Vagina (tissue), 2 donors: Measurements from ENCODE around the gene TAGAP. TPM values are rescaled to one million over a fixed set of nuclear protein-coding genes. Genes with fewer than 3 reads are reported as not detected.

Source experiments
- DNase-seq, 2 donors: peaks; one replicate each; pipeline ENCODE4 v3.0.0-alpha.2; 2017; ENCODE audit errors: extremely low spot score in 2 of 2
- H3K27ac ChIP-seq: fragments of 200-600 bp; sonication (generic); one replicate; pipeline ENCODE4 v1.5.1; 2019
- H3K27me3 ChIP-seq: fragments of 200-600 bp; sonication (generic); one replicate; pipeline ENCODE4 v1.5.1; 2019
- H3K36me3 ChIP-seq, 2 donors: fragments of 200-600 bp; sonication (generic); one replicate each; pipeline ENCODE4 v1.5.1; 2017 to 2019
- H3K4me1 ChIP-seq: fragments of 200-600 bp; sonication (generic); one replicate; pipeline ENCODE4 v1.5.1; 2019
- H3K4me3 ChIP-seq, 2 donors: fragments of 200-600 bp; sonication (generic); 1 replicate in 1 of 2; 2 replicates in 1 of 2; pipeline ENCODE4 v1.5.1; 2016 to 2019
- H3K9me3 ChIP-seq: fragments of 200-600 bp; sonication (generic); one replicate; pipeline ENCODE4 v1.5.1; 2019
- POLR2A ChIP-seq, 2 donors: fragments of 450-650 bp; IDR thresholded peaks; one replicate each; pipeline ENCODE4 v1.6.1; 2017; ENCODE audit warnings: antibody characterized with exemption in 2 of 2, mild to moderate bottlenecking in 2 of 2, moderate library complexity in 2 of 2
- POLR2AphosphoS5 ChIP-seq, 2 donors: sonication (generic); formaldehyde crosslinking; IDR thresholded peaks; one replicate each; pipeline ENCODE4 v1.9.0; 2017; ENCODE audit warnings: antibody characterized with exemption in 2 of 2, mild to moderate bottlenecking in 2 of 2, low read depth in 1 of 2; ENCODE audit not compliant: insufficient read depth in 1 of 2
- intact Hi-C: fragments of 100-400 bp; cut with DNase I; formaldehyde crosslinking; loops from one replicate; pipeline ENCODE4 v1.15.1; 2023
- total RNA-seq: library from RNA; depleted of rRNA; stranded (reverse); fragments of >200 nt; gene quantifications from one replicate; pipeline ENCODE4 v1.2.3, GENCODE V29; 2016
- TF ChIP-seq, protein P1 (sequence below), 3 experiments: fragments of 450-650 bp in 2 of 3; fragments of 200-600 bp in 1 of 3; sonication (generic) in 1 of 3; IDR thresholded peaks; one replicate each; pipeline ENCODE4 v1.5.1; 2017 to 2019; ENCODE audit warnings: antibody characterized with exemption in 3 of 3, mild to moderate bottlenecking in 2 of 3, moderate library complexity in 2 of 3

The TAGAP gene
- total RNA-seq, 1 donor from 2014 or later, result 8.1 TPM

DNA sequence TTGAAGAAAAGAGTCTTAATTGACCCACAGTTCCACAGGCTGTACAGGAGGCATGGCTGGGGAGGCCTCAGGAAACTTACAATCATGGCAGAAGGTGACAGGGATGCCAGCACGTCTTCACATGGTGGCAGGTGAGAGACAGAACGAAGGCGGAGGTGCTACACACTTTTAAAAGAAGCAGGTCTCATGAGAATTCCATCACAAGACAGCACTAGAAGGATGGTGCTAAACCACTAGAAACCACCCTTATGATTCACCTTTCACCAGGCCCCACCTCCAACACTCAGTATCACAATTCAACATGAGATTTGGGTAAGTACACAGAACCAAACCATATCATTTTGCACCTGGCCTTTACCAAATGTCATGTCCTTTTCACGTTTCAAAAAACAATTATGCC lies 20.9 kb downstream of the TAGAP start:
- Histone ChIP-seq H3K9me3 (peaks cover 13% of the 10 kb centered on the region), H3K27me3 (no peaks in the 10 kb centered on the region), H3K27ac (no peak overlapping the region), H3K4me1 (no peaks in the 10 kb centered on the region), H3K4me3 (no peak overlapping the region), H3K36me3 (no peaks in the 10 kb centered on the region)
- TF ChIP-seq, protein P1, sequence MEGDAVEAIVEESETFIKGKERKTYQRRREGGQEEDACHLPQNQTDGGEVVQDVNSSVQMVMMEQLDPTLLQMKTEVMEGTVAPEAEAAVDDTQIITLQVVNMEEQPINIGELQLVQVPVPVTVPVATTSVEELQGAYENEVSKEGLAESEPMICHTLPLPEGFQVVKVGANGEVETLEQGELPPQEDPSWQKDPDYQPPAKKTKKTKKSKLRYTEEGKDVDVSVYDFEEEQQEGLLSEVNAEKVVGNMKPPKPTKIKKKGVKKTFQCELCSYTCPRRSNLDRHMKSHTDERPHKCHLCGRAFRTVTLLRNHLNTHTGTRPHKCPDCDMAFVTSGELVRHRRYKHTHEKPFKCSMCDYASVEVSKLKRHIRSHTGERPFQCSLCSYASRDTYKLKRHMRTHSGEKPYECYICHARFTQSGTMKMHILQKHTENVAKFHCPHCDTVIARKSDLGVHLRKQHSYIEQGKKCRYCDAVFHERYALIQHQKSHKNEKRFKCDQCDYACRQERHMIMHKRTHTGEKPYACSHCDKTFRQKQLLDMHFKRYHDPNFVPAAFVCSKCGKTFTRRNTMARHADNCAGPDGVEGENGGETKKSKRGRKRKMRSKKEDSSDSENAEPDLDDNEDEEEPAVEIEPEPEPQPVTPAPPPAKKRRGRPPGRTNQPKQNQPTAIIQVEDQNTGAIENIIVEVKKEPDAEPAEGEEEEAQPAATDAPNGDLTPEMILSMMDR (IDR thresholded peaks at IDR 0.05), result no peak
- TF ChIP-seq POLR2AphosphoS5 (IDR thresholded peaks at IDR 0.05; ENCODE audit: insufficient read depth in 1 of 2, low read depth in 1 of 2) (no peak), POLR2A (IDR thresholded peaks at IDR 0.05) (no peak)
- intact Hi-C loops, result no loop called here
- DNase-seq, result no peak

DNA sequence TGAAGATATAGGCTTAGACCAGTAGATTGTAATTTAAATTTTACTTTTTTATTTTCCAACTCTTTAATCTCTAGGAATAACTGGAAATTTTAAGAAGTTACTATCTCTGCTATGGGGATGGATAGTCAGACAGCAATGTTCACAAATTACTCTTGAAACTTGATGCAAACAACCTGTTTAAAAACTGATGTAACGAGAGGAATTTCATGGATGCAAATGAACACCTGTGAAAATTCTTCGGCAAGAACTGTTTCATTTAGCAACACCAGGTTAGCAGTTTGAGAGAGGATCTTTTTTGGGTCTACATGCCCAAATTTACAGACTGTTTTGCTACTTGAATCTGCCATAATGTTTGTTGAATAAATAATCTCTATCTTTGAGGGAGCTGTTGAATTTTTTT lies 24.8 kb downstream of the TAGAP start:
- no peaks in the 10 kb centered on the region for H3K4me1 ChIP-seq
- H3K27ac ChIP-seq, result no peak overlapping the region
- peaks cover 7% of the 10 kb centered on the region for H3K9me3 ChIP-seq
- DNase-seq, result no peak
- intact Hi-C loops, result no loop called here
- TF ChIP-seq POLR2AphosphoS5 (IDR thresholded peaks at IDR 0.05; ENCODE audit: insufficient read depth in 1 of 2, low read depth in 1 of 2), result no peak
- no peak for TF ChIP-seq POLR2A (IDR thresholded peaks at IDR 0.05)
- TF ChIP-seq, protein P1 (IDR thresholded peaks at IDR 0.05), result no peak
- no peak overlapping the region for H3K4me3 ChIP-seq
- no peaks in the 10 kb centered on the region for H3K27me3 ChIP-seq
- H3K36me3 ChIP-seq, result no peaks in the 10 kb centered on the region

DNA sequence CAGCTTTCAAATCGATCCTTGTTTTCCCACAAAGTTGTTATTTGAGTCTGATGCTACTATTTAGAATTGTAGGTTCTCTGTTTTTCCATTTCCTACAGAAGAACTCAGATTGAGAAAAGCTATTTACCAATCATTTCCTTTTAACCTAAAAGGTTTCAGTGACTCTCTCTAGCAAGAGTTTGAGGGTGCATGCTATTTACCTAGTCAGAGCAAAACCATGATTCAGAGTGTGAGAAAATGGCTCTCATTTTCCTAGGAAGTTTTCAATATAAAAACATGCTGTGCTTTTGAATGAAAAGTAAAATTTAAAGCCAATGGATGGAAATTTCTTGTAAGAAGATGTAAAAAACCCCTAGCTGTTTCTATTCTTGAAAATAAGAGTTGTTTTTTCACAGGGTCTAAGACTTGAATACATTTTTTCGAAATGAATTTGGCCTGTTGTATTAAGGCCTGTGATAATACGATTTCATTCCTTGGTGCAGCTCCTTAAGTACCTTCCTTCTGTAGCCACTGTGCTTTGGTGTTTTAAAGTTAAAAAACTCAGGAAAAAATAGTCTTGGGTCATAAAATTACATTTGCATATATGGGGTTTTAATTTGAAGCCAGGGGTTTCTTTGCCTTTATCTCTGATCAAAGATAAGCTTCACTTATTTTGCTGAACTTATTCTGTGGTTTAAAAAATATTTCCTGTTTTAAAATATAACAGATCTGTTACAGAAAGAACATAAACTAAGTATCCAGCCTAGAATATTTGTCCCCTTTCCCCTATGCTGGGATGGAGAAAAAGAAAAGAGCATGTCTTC lies 26.8 kb downstream of the TAGAP start:
- TF ChIP-seq, protein P1 (IDR thresholded peaks at IDR 0.05), result no peak
- TF ChIP-seq POLR2AphosphoS5 (IDR thresholded peaks at IDR 0.05; ENCODE audit: insufficient read depth in 1 of 2, low read depth in 1 of 2) (no peak), POLR2A (IDR thresholded peaks at IDR 0.05) (no peak)
- no peaks in the 10 kb centered on the region for H3K4me1 ChIP-seq
- no peak overlapping the region for H3K27ac ChIP-seq
- H3K27me3 ChIP-seq, result no peaks in the 10 kb centered on the region
- DNase-seq, result no peak
- intact Hi-C loops, result no loop called here
- no peak overlapping the region for H3K4me3 ChIP-seq
- H3K36me3 ChIP-seq, result no peaks in the 10 kb centered on the region
- no peaks in the 10 kb centered on the region for H3K9me3 ChIP-seq

DNA sequence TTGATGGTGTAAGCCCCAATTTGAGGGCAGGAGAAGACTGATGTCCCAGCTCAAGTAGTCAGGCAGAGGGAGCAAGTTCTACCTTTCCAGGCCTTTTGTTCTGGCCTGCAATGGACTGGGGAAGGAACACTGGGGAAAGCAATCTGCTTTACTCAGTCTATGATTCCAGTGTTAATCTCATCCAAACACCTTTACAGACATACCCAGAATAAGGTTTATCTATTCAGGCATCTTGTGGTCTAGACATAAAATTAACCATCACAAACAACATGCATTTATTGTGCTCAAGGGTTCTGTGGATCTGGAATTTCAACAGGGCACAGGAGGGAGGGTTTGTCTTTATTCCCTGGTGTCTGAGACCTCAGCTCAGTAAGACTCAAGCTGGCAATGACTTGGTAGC lies 30.4 kb downstream of the TAGAP start:
- H3K27me3 ChIP-seq, result no peaks in the 10 kb centered on the region
- H3K4me3 ChIP-seq, result no peak overlapping the region
- no peaks in the 10 kb centered on the region for H3K4me1 ChIP-seq
- TF ChIP-seq, protein P1 (IDR thresholded peaks at IDR 0.05), result no peak
- TF ChIP-seq POLR2A (IDR thresholded peaks at IDR 0.05) (no peak), POLR2AphosphoS5 (IDR thresholded peaks at IDR 0.05; ENCODE audit: insufficient read depth in 1 of 2, low read depth in 1 of 2) (no peak)
- no peaks in the 10 kb centered on the region for H3K36me3 ChIP-seq
- H3K27ac ChIP-seq, result no peak overlapping the region
- no peaks in the 10 kb centered on the region for H3K9me3 ChIP-seq
- no peak for DNase-seq
- intact Hi-C loops, result no loop called here

DNA sequence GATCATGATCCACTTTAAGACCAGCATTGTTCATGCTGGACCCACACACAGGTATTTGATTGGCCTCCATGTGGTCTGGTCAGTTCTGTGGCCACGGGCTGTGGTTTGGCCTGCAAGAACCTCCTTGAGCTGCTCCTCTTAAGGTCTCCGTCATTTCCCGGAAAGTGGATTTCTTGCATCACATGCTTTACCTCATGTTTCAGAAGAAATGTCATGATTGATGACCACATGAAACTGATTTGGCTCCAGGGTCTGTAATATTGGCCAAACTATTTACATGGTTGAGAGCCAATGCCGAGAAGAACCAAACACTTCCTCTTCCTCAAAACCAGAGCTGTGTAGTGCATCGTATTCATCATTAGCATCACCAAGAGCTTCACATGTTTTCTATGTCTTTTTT lies 31.6 kb downstream of the TAGAP start:
- intact Hi-C loops, result no loop called here
- Histone ChIP-seq H3K27ac (no peak overlapping the region), H3K9me3 (no peaks in the 10 kb centered on the region), H3K4me1 (no peaks in the 10 kb centered on the region), H3K27me3 (no peaks in the 10 kb centered on the region), H3K4me3 (no peak overlapping the region), H3K36me3 (no peaks in the 10 kb centered on the region)
- no peak for TF ChIP-seq POLR2A (IDR thresholded peaks at IDR 0.05)
- no peak for TF ChIP-seq POLR2AphosphoS5 (IDR thresholded peaks at IDR 0.05; ENCODE audit: insufficient read depth in 1 of 2, low read depth in 1 of 2)
- TF ChIP-seq, protein P1 (IDR thresholded peaks at IDR 0.05), result no peak
- DNase-seq, result no peak
